GM12878 (cell line): ENCODE data around the gene EMP2. TPM values are rescaled to one million over a fixed set of nuclear protein-coding genes. Genes with fewer than 3 reads are reported as not detected.

Experiments used
- ATAC-seq: fragments of 200-7000 bp; cut with Tn5 transposase; 3 replicates; pipeline ENCODE4 v1.9.1; 2020; ENCODE audit warnings: mild to moderate bottlenecking, moderate library complexity
- BruUV-seq: library from RNA; stranded (reverse); fragments of 400-500 nt; replicated peaks from 2 replicates; lab custom pipeline; 2021; lab: Mats Ljungman, UMichigan
- CTCF ChIA-PET: fragments of 300-600 bp; sonication (Branson Sonifier 250); formaldehyde crosslinking; extraction: SDS; loops from one replicate; lab custom pipeline; 2021; ENCODE audit warnings: inconsistent platforms; lab: Yijun Ruan, JAX
- POLR2A ChIA-PET: fragments of 350-600 bp; formaldehyde crosslinking; extraction: SDS; loops from one replicate; lab custom pipeline; 2021; ENCODE audit warnings: inconsistent platforms; lab: Charles Lee
- RAD21 ChIA-PET: fragments of 300-600 bp; sonication (Branson Sonifier 250); formaldehyde crosslinking; loops from one replicate; lab custom pipeline; 2023; ENCODE audit warnings: antibody characterized with exemption; ENCODE audit not compliant: unreplicated experiment; lab: Charles Lee
- SMC1A ChIA-PET: fragments of 300-600 bp; sonication (Branson Sonifier 250); formaldehyde crosslinking; loops from one replicate; lab custom pipeline; 2023; ENCODE audit not compliant: unreplicated experiment, uncharacterized antibody; lab: Charles Lee
- DNase-seq: peaks from one replicate; pipeline ENCODE4 v3.0.0-alpha.2; 2011; ENCODE audit warnings: low read depth, low spot score
- FAIRE-seq: peaks from 3 replicates; lab custom pipeline; 2011; peaks lifted over from hg19 to GRCh38; lab: Jason Lieb, UNC
- H2AFZ ChIP-seq: 2 replicates; pipeline ENCODE4 v1.6.0; 2011; ENCODE audit warnings: low read depth, low read length, control low read depth; ENCODE audit not compliant: control insufficient read depth
- H3K27ac ChIP-seq: 2 replicates; pipeline ENCODE4 v1.5.1; 2011; ENCODE audit warnings: control low read depth; ENCODE audit not compliant: control insufficient read depth, insufficient read depth
- H3K27me3 ChIP-seq, 2 experiments: replicated peaks in 1 of 2; 2 replicates each; pipeline versions ENCODE4 v1.6.0 to v1.6.1; 2011; ENCODE audit warnings: low read length in 1 of 2; ENCODE audit not compliant: control insufficient read depth in 2 of 2, insufficient read depth in 2 of 2
- H3K36me3 ChIP-seq, 2 experiments: 2 replicates each; pipeline ENCODE4 v1.5.1; 2011; ENCODE audit warnings: low read length in 1 of 2; ENCODE audit not compliant: control insufficient read depth in 2 of 2, insufficient read depth in 2 of 2
- H3K4me1 ChIP-seq: 2 replicates; pipeline ENCODE4 v1.6.1; 2011; ENCODE audit warnings: mild to moderate bottlenecking, low read length, moderate library complexity, mixed read lengths; ENCODE audit not compliant: control insufficient read depth, insufficient read depth
- H3K4me2 ChIP-seq: 2 replicates; pipeline ENCODE4 v1.6.0; 2011; ENCODE audit warnings: control low read depth; ENCODE audit not compliant: control insufficient read depth, insufficient read depth
- H3K4me3 ChIP-seq: fragments of 200-600 bp; sonication (generic); 2 replicates; pipeline ENCODE4 v1.5.1; 2016
- H3K79me2 ChIP-seq: 2 replicates; pipeline ENCODE4 v1.6.0; 2011; ENCODE audit warnings: low read length; ENCODE audit not compliant: control insufficient read depth, insufficient read depth
- H3K9ac ChIP-seq: 2 replicates; pipeline ENCODE4 v1.8.0; 2011; ENCODE audit warnings: low read length, control low read depth, mixed read lengths; ENCODE audit not compliant: control insufficient read depth, insufficient read depth
- H3K9me3 ChIP-seq: replicated peaks from 3 replicates; pipeline ENCODE4 v1.5.1; 2011; ENCODE audit warnings: mild to moderate bottlenecking, low read length; ENCODE audit not compliant: control insufficient read depth, insufficient read depth
- H4K20me1 ChIP-seq: 2 replicates; pipeline ENCODE4 v1.6.0; 2011; ENCODE audit not compliant: control insufficient read depth, insufficient read depth
- ATF2 ChIP-seq: IDR thresholded peaks from 2 replicates; pipeline ENCODE4 v1.6.1; 2012; ENCODE audit warnings: low read length, inconsistent platforms
- BRCA1 ChIP-seq: IDR thresholded peaks from 2 replicates; pipeline ENCODE4 v1.6.1; 2011; ENCODE audit warnings: low read depth, low read length, improper control_type of control experiment
- CBFB ChIP-seq: IDR thresholded peaks from 2 replicates; pipeline ENCODE4 v1.6.1; 2016; ENCODE audit warnings: antibody characterized with exemption, low read depth
- CREB1 ChIP-seq: IDR thresholded peaks from 2 replicates; pipeline ENCODE4 v1.6.1; 2012; ENCODE audit warnings: low read depth, mild to moderate bottlenecking, inconsistent platforms
- IKZF2 ChIP-seq, 2 experiments: fragments of 450-650 bp; IDR thresholded peaks; 2 replicates each; pipeline ENCODE4 v1.6.1; 2017; ENCODE audit warnings: mild to moderate bottlenecking in 2 of 2, moderate library complexity in 2 of 2
- MEF2A ChIP-seq: IDR thresholded peaks from 2 replicates; pipeline ENCODE4 v1.6.1; 2011; ENCODE audit warnings: low read depth, mild to moderate bottlenecking, low read length, moderate library complexity; ENCODE audit not compliant: insufficient read depth
- MTA2 ChIP-seq: fragments of 450-650 bp; IDR thresholded peaks from 2 replicates; pipeline ENCODE4 v1.6.1; 2016; ENCODE audit warnings: low read depth, mild to moderate bottlenecking, moderate library complexity
- POLR2AphosphoS5 ChIP-seq: IDR thresholded peaks from 2 replicates; pipeline ENCODE4 v1.6.1; 2011; ENCODE audit warnings: mild to moderate bottlenecking, low read length, inconsistent platforms
- POU2F2 ChIP-seq: IDR thresholded peaks from 3 replicates; pipeline ENCODE4 v1.6.1; 2011; ENCODE audit warnings: low read depth, mild to moderate bottlenecking, low read length, borderline replicate concordance
- PRDM15 ChIP-seq: fragments of 450-650 bp; formaldehyde crosslinking; IDR thresholded peaks from 2 replicates; pipeline ENCODE4 v1.4.0; 2020; ENCODE audit warnings: mild to moderate bottlenecking, moderate library complexity
- REST ChIP-seq: IDR thresholded peaks from 2 replicates; pipeline ENCODE4 v1.6.1; 2012; ENCODE audit warnings: mild to moderate bottlenecking, low read depth, low read length
- SPI1 ChIP-seq: IDR thresholded peaks from 2 replicates; pipeline ENCODE4 v1.6.1; 2011; ENCODE audit warnings: low read depth, mild to moderate bottlenecking, low read length, moderate library complexity, borderline replicate concordance; ENCODE audit not compliant: insufficient read depth
- ZBTB33 ChIP-seq: fragments of 450-650 bp; IDR thresholded peaks from 2 replicates; pipeline ENCODE4 v1.6.1; 2017; ENCODE audit warnings: mild to moderate bottlenecking
- ZNF24 ChIP-seq: fragments of 450-650 bp; IDR thresholded peaks from 2 replicates; pipeline ENCODE4 v1.6.1; 2017; ENCODE audit warnings: antibody characterized with exemption, mild to moderate bottlenecking
- ZNF274 ChIP-seq: IDR thresholded peaks from one replicate; pipeline ENCODE4 v1.8.0; 2011; ENCODE audit not compliant: insufficient read length, insufficient read depth
- WGBS: methylation state at CpG from one replicate; pipeline ENCODE4 v1.1.6; 2016; ENCODE audit warnings: low lambda C conversion rate; ENCODE audit not compliant: insufficient replicate concordance, insufficient coverage; ENCODE audit errors: missing lambda C conversion rate; 5-methylcytosine and 5-hydroxymethylcytosine counted together
- in situ Hi-C: fragments of 300-500 bp; cut with MboI; formaldehyde crosslinking; loops from 9 replicates; pipeline ENCODE4 v1.14.3; 2018; ENCODE audit warnings: mixed read lengths
- intact Hi-C: fragments of 100-400 bp; cut with micrococcal nuclease; formaldehyde crosslinking; loops from one replicate; pipeline ENCODE4 v1.14.2; 2022; ENCODE audit not compliant: unreplicated experiment
- polyA plus RNA-seq, 11 experiments: library from polyadenylated mRNA; depleted of rRNA in 4 of 11; unstranded in 6 of 11; stranded (reverse) in 5 of 11; fragments of >200 nt; fragmentation: Nextera tagmentation in 4 of 11; fragmentation: Illumina TruSeq in 1 of 11; extraction: Ambion mirVana in 4 of 11; extraction: Trizol in 1 of 11; gene quantifications; 1 replicate in 1 of 11; 2 replicates in 10 of 11; pipeline versions ENCODE4 v1.2.1 to v1.2.3, GENCODE V29; 2011 to 2016; ENCODE audit warnings: inconsistent platforms in 2 of 11, missing spikeins in 2 of 11, low read depth in 1 of 11
- total RNA-seq, 4 experiments: library from RNA; depleted of rRNA in 3 of 4; stranded (reverse); fragments of >200 nt in 3 of 4; fragmentation: Illumina TruSeq in 1 of 4; extraction: Trizol in 1 of 4; gene quantifications; 2 replicates each; pipeline versions ENCODE4 v1.2.1 to v1.2.3, GENCODE V29; 2013 to 2021

Gene EMP2
- total and polyA plus RNA-seq, 10 of the 15 experiments (the other 5 are each of a cell fraction or from before 2014, with no cell fraction given), result 0.41 to 10.4 (median 3.8) TPM

- no peak for DNase-seq
- in situ Hi-C loops, result no loop called here
- no peaks in the 10 kb centered on the region for H3K36me3 ChIP-seq
- H4K20me1 ChIP-seq, result no peaks in the 10 kb centered on the region
- H3K9me3 ChIP-seq, result no peaks in the 10 kb centered on the region
- FAIRE-seq, result no peak
- WGBS, result 41% methylated on average over 8 of the region's 8 CpGs
- BruUV-seq, result no TSS peak
- H3K79me2 ChIP-seq, result no peaks in the 10 kb centered on the region
- H3K27ac ChIP-seq, result no peak overlapping the region
- H2AFZ ChIP-seq, result no peak overlapping the region
- SMC1A ChIA-PET, result interaction anchor here (1.8 kb wide), 1 partner anchor 17 kb away, joined by 4 read pairs; no protein-coding TSS in a partner anchor
- intact Hi-C loops, result no loop called here
- POLR2A ChIA-PET, result no interaction called here
- H3K9ac ChIP-seq, result no peak overlapping the region
- no peak for ATAC-seq
- RAD21 ChIA-PET, result interaction anchor here (0.5 to 1.2 kb wide), 3 partner anchors 22 to 1012 kb away, joined by 3 to 4 read pairs (median 3); no protein-coding TSS in a partner anchor
- H3K4me2 ChIP-seq, result no peak overlapping the region
- CTCF ChIA-PET, result interaction anchor here (1.5 kb wide), 1 partner anchor 10 kb away, joined by 3 read pairs; no protein-coding TSS in a partner anchor
- peaks cover 0 to 5% of the 10 kb centered on the region in 2 experiments; a peak in 1 of 4 replicates for H3K27me3 ChIP-seq
- H3K4me3 ChIP-seq, result no peak overlapping the region
- no peaks in the 10 kb centered on the region for H3K4me1 ChIP-seq
- no peak for TF ChIP-seq CBFB
- TF ChIP-seq ZBTB33, result no peak
- no peak for TF ChIP-seq ZNF274
- no peak for TF ChIP-seq REST
- TF ChIP-seq CREB1, result no peak
- no peak for TF ChIP-seq ZNF24
- TF ChIP-seq MEF2A, result no peak
- no peak for TF ChIP-seq POU2F2
- no peak for TF ChIP-seq BRCA1
- TF ChIP-seq IKZF2 (IDR thresholded peaks at IDR 0.05), result no peak
- no peak for TF ChIP-seq MTA2
- no peak for TF ChIP-seq ATF2
- no peak for TF ChIP-seq PRDM15
- TF ChIP-seq SPI1, result no peak
- TF ChIP-seq POLR2AphosphoS5, result no peak
Measured at GRCh38 chr16:10569621-10570020, 10.8 kb downstream of the EMP2 start.
